GM19023 (cell line): ENCODE measurements around the gene DCUN1D2.
"Not testable (repeated sequence)": the region's sequence is repeated elsewhere in the genome, so short reads cannot be mapped to it uniquely, and the experiment has no call there.

Experiments
- ATAC-seq: cut with Tn5 transposase; IDR thresholded peaks from one replicate; pipeline ENCODE4 v1.9.1; 2021; ENCODE audit warnings: mild to moderate bottlenecking, moderate library complexity; ENCODE audit not compliant: unreplicated experiment

DCUN1D2 gene

GRCh38 chr13:113490496-113491417 lies at the start of gene DCUN1D2:
DCUN1D2 (minus strand) TSS chr13:113490711; CDS start chr13:113490669, 42 bp downstream.
- ATAC-seq, result peak; percentile 83

- ATAC-seq, result no peak
Observed at GRCh38 chr13:113539822-113540221, 49.3 kb upstream of the DCUN1D2 start.

- ATAC-seq, result no peak
Observed at GRCh38 chr13:113539176-113539575, 48.7 kb upstream of the DCUN1D2 start.

GRCh38 chr13:113538689-113539058 lies 48.2 kb upstream of the DCUN1D2 start:
- ATAC-seq, result no peak

- ATAC-seq, result no peak
Observed at GRCh38 chr13:113537909-113538688, 47.6 kb upstream of the DCUN1D2 start.

- ATAC-seq, result no peak
Observed at GRCh38 chr13:113537205-113537604, 46.7 kb upstream of the DCUN1D2 start.

GRCh38 chr13:113536461-113537110 lies 46.1 kb upstream of the DCUN1D2 start:
- no peak for ATAC-seq

- ATAC-seq, result no peak
Observed at GRCh38 chr13:113535381-113535781, 44.9 kb upstream of the DCUN1D2 start.

GRCh38 chr13:113534236-113534860 lies 43.8 kb upstream of the DCUN1D2 start:
- no peak for ATAC-seq

- ATAC-seq, result no peak
Observed at GRCh38 chr13:113533161-113533840, 42.8 kb upstream of the DCUN1D2 start.

GRCh38 chr13:113532156-113532806 lies 41.8 kb upstream of the DCUN1D2 start:
- ATAC-seq, result no peak

- no peak for ATAC-seq
Observed at GRCh38 chr13:113531041-113531873, 40.7 kb upstream of the DCUN1D2 start.

GRCh38 chr13:113528813-113529180 lies 38.3 kb upstream of the DCUN1D2 start:
- no peak for ATAC-seq

- no peak for ATAC-seq
Observed at GRCh38 chr13:113528101-113528812, 37.7 kb upstream of the DCUN1D2 start.

GRCh38 chr13:113527272-113527958 lies 36.9 kb upstream of the DCUN1D2 start:
- ATAC-seq, result no peak

- no peak for ATAC-seq
Observed at GRCh38 chr13:113526466-113527220, 36.1 kb upstream of the DCUN1D2 start.

GRCh38 chr13:113522438-113522837 lies 31.9 kb upstream of the DCUN1D2 start:
- not testable (repeated sequence) for ATAC-seq
